Cardiac fibroblast (primary cell): Measurements from ENCODE around the gene SLC29A4.
"Not testable (repeated sequence)": the region's sequence is repeated elsewhere in the genome, so short reads cannot be mapped to it uniquely, and the experiment has no call there.

ENCODE experiments used
- DNase-seq, 2 donors: peaks; one replicate each; pipeline versions ENCODE4 v3.0.0 to v3.0.0-alpha.2; 2010; ENCODE audit warnings: low read depth in 2 of 2
- H3K4me3 ChIP-seq, 2 donors: replicated peaks in 1 of 2; 1 replicate in 1 of 2; 2 replicates in 1 of 2; pipeline ENCODE4 v1.5.1; 2011; ENCODE audit warnings: low read depth in 2 of 2, low read length in 2 of 2, mild to moderate bottlenecking in 2 of 2, moderate library complexity in 1 of 2
- TF ChIP-seq, protein P1 (sequence below): IDR thresholded peaks from one replicate; pipeline ENCODE4 v1.5.1; 2011; ENCODE audit warnings: low read depth, mild to moderate bottlenecking, low read length, inconsistent platforms

Gene SLC29A4

DNA sequence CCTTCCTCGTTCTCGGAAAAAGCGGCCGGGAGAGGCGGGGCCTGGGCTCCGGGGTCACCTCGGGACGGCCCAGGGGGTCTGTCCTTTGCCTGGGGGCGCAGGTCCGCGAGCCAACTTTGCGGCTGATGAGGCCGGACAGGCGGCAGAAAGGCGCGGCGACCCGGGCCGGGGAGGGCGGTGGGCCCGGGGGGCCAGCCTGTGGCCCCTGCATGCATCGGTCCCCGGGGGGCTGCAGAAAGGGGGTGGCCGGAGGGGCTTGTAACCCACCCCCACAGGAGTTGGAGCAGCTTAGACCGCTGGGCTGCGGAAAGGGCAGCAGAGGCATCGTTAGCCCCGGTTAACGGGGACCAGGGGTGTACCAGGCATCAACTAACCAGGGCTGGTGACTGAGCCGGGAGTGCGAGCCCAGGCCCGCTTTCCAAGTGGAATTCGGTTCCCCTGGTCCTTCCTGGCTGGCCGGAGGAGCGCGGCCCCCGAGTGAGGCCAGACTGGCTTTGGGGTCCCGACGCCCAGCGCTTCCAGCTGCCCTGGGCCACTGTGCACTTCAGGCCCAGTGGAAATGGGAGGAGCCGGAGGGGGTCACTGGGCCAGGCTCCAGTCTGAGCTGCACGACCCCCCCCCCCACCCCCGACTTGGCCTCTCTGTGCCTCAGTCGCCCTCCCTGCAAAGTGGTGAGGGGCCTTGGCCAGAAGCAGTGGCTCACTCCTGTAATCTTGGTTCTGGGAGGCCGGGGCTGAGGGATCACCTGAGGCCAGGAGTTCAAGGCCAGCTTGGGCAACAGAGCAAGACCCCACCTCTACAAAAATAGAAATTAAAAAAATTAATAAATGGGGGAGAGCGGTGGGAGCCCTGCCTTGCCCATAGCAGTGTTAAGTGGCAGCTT, 919 bp downstream of the SLC29A4 start:
- TF ChIP-seq, protein P1, sequence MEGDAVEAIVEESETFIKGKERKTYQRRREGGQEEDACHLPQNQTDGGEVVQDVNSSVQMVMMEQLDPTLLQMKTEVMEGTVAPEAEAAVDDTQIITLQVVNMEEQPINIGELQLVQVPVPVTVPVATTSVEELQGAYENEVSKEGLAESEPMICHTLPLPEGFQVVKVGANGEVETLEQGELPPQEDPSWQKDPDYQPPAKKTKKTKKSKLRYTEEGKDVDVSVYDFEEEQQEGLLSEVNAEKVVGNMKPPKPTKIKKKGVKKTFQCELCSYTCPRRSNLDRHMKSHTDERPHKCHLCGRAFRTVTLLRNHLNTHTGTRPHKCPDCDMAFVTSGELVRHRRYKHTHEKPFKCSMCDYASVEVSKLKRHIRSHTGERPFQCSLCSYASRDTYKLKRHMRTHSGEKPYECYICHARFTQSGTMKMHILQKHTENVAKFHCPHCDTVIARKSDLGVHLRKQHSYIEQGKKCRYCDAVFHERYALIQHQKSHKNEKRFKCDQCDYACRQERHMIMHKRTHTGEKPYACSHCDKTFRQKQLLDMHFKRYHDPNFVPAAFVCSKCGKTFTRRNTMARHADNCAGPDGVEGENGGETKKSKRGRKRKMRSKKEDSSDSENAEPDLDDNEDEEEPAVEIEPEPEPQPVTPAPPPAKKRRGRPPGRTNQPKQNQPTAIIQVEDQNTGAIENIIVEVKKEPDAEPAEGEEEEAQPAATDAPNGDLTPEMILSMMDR: no peak
- peak overlapping the region; percentile 14 to 36 for H3K4me3 ChIP-seq
- no peak for DNase-seq

DNA sequence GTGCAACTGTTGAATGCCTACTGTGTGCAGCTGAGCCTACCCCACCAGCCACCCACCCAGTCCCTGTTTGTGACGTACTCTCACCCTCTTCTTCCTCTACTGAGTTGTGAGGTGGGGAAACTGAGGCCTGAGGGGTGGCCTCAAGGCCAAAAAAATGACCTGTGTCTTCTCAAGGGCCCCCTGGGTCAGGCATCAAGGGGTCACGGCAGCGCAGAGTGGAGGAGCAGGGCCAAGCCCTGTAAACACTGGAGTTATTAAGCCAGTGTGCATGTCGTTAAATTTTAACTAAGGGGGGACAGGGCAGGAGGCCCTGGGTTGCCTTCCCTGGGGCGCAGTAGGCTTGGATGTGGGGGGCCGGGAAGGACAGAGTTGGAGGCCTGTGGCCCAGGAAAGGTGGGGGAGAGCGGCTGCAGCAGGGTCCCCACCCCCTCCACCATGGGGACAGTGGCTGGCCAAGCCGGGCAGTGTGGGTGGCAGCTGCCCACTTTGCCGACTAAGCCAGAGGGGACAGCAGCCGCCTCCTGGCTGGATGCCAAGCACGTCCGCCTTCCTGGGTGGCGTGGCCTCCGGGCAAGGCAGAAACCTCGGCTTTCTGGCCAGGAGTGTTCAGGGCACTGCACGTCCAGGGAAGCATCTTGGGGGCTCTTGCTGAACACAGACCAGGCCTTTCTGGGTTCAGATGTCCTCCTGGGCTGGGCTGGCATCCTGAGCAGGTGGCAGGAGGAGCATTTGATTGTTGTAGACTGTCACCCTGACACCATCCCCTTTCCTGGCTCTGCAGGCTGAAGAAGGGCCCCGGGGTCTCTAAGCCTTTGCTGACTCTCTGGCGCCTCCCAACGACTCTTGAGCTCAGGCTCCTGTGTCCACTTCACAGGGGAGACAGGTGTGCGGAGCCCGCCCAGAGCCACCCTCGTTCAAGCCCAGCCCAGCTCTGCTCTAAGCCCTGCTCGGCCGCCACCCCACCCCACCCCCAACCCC, 1.9 kb downstream of the SLC29A4 start:
- H3K4me3 ChIP-seq: no peak overlapping the region
- peak; percentile 15 to 23 for DNase-seq
- TF ChIP-seq, protein P1: peak; percentile 30

DNA sequence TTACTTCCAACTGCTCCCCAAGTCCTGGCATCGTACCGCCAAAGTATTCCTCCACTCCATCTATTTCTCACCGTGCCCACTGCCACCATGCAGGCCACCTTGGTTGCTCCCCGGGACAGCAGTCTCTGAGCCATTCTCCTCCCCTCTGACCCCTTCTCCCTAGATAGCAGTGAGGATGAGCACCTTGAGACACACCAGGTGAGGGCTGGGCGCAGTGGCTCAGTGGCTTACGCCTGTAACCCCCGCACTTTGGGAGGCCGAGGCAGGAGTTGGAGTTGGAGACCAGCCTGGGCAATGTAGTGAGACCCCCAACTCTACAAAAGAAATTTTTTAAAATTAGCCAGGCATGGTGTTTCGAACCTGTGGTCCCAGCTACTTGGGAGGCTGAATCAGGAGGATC, 4.2 kb downstream of the SLC29A4 start:
- TF ChIP-seq, protein P1: no peak
- DNase-seq: no peak
- no peak overlapping the region for H3K4me3 ChIP-seq

DNA sequence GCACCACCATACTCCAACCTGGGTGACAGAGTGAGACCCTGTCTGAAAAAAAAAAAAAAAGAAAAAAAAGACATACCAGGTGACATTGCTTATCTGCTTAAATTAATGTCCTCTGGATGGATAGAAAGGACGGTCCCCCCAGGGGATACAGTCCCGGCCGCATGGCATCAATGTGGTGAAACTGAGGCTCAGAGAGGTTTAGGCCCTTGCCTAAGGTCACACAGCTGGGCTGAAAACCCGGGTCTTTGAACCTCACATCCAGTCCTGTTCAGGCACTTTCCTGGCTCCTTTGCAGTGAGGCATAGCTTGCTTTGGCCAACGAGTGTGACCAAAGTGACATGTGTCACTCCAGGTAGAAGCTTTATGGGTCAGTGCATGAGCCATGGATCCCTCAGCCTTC, 4.6 kb downstream of the SLC29A4 start:
- H3K4me3 ChIP-seq, DNase-seq: not testable (repeated sequence)

DNA sequence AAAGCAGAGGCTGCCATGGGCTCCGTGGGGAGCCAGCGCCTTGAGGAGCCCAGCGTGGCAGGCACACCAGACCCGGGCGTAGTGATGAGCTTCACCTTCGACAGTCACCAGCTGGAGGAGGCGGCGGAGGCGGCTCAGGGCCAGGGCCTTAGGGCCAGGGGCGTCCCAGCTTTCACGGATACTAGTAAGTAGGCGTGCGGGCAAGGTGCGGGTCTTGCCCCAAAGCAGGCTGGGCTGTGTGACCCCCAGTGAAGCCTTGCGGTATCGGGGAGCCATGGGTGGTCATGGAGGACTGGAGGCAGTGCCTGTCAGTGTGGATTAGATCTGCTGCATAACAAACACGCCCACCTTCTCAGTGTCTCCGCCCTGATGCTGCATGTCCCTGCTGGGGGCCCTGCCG, 5.1 kb downstream of the SLC29A4 start:
- H3K4me3 ChIP-seq: no peak overlapping the region
- no peak for DNase-seq
- TF ChIP-seq, protein P1: no peak

DNA sequence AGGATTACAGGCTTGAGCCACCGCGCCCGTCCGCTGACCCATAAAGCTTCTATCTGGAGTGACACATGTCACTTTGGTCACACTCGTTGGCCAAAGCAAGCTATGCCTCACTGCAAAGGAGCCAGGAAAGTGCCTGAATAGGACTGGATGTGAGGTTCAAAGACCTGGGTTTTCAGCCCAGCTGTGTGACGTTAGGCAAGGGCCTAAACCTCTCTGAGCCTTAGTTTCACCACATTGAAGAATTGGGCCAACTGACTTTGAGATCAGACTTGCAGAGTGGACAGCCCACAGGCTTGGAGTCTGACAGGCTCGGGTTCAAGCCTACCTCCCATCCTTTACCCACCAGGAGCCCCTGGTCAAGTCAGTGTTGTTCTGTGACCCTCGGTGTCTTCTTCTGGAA, 5.8 kb downstream of the SLC29A4 start:
- DNase-seq, H3K4me3 ChIP-seq: not testable (repeated sequence)

DNA sequence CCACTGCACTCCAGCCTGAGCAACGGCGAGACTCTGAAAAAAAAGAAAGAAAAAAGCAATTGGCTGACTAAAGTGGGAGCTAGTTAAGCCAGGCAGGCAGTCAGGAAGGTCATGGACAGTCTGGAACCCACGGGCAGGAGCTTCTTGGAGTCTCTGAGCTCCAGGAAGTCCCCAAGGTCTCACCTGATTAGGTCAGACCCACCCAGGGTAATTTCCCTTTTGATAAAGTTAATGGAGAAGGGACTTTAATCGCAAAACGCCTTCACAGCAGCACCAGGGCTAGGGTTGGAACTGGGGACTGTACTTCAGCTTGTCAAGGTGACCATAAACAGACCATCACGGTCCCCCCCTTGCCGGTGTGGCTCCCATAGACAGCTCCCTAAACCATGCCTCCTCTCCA, 6.6 kb downstream of the SLC29A4 start:
- TF ChIP-seq, protein P1: no peak
- no peak overlapping the region for H3K4me3 ChIP-seq
- no peak for DNase-seq
